Panc1 (cell line): ENCODE data around the gene PIK3R1. TPM values are rescaled to one million over a fixed set of nuclear protein-coding genes. Genes with fewer than 3 reads are reported as not detected.

Experiments used
- ATAC-seq: fragments of 200-7000 bp; cut with Tn5 transposase; 2 replicates; pipeline ENCODE4 v1.9.1; 2020; ENCODE audit warnings: mild to moderate bottlenecking, moderate library complexity
- BruUV-seq: library from RNA; stranded (reverse); fragments of 400-500 nt; replicated peaks from 2 replicates; lab custom pipeline; 2021; lab: Mats Ljungman, UMichigan
- CTCF ChIA-PET: fragments of 300-600 bp; sonication (Branson Sonifier 250); formaldehyde crosslinking; loops from one replicate; lab custom pipeline; 2022; ENCODE audit warnings: antibody characterized with exemption; lab: Charles Lee
- POLR2A ChIA-PET: fragments of 300-600 bp; sonication (Branson Sonifier 250); formaldehyde crosslinking; loops from one replicate; lab custom pipeline; 2022; ENCODE audit warnings: antibody characterized with exemption; lab: Charles Lee
- DNase-seq: peaks from one replicate; pipeline ENCODE4 v3.0.0-alpha.2; 2010; ENCODE audit warnings: low read depth, low spot score
- H3K27ac ChIP-seq: 2 replicates; pipeline ENCODE4 v1.5.1; 2011; ENCODE audit warnings: mild to moderate bottlenecking, low read length, inconsistent platforms
- H3K27me3 ChIP-seq: fragments of 200-500 bp; sonication (Bioruptor generic); 2 replicates; pipeline ENCODE4 v1.6.0; 2014; ENCODE audit warnings: low read length, inconsistent platforms; ENCODE audit not compliant: control insufficient read depth, insufficient read depth
- H3K36me3 ChIP-seq: fragments of 200-500 bp; sonication (Bioruptor generic); 2 replicates; pipeline ENCODE4 v1.5.1; 2014; ENCODE audit warnings: inconsistent platforms, mild to moderate bottlenecking, low read length, moderate library complexity; ENCODE audit not compliant: control insufficient read depth, insufficient read depth
- H3K4me1 ChIP-seq: 2 replicates; pipeline ENCODE4 v1.5.1; 2011; ENCODE audit warnings: inconsistent platforms, mild to moderate bottlenecking, low read length, moderate library complexity; ENCODE audit not compliant: control insufficient read depth, insufficient read depth
- H3K4me3 ChIP-seq, 2 experiments: 2 replicates each; pipeline ENCODE4 v1.5.1; 2011 to 2012; ENCODE audit warnings: low read depth in 2 of 2, low read length in 2 of 2, mild to moderate bottlenecking in 2 of 2, inconsistent platforms in 1 of 2, moderate library complexity in 1 of 2
- H3K9me3 ChIP-seq: fragments of 200-500 bp; sonication (Bioruptor generic); 2 replicates; pipeline ENCODE4 v1.5.1; 2014; ENCODE audit warnings: low read depth, mild to moderate bottlenecking, inconsistent platforms, low read length, moderate library complexity; ENCODE audit not compliant: control insufficient read depth, insufficient read depth
- POLR2AphosphoS5 ChIP-seq: IDR thresholded peaks from 2 replicates; pipeline ENCODE4 v1.6.1; 2012; ENCODE audit warnings: mild to moderate bottlenecking, low read depth, low read length, moderate library complexity
- REST ChIP-seq, 2 experiments: IDR thresholded peaks; 2 replicates each; pipeline ENCODE4 v1.6.1; 2011 to 2012; ENCODE audit warnings: low read depth in 2 of 2, control low read depth in 1 of 2, low read length in 1 of 2, mild to moderate bottlenecking in 1 of 2, moderate library complexity in 1 of 2; ENCODE audit not compliant: insufficient read depth in 1 of 2
- SIN3A ChIP-seq: IDR thresholded peaks from 2 replicates; pipeline ENCODE4 v1.6.1; 2012; ENCODE audit warnings: low read depth, mild to moderate bottlenecking, low read length, moderate library complexity, borderline replicate concordance; ENCODE audit not compliant: insufficient read depth
- TCF7L2 ChIP-seq: IDR thresholded peaks from 2 replicates; pipeline ENCODE4 v1.6.1; 2011; ENCODE audit warnings: mild to moderate bottlenecking, low read depth, low read length, inconsistent platforms
- in situ Hi-C: cut with HindIII; loops from 2 replicates; pipeline ENCODE4 v1.10.0; 2016; ENCODE audit warnings: low sequenced_read_pairs, low pct_unique_long_range_greater_than_20kb
- intact Hi-C: fragments of 100-400 bp; cut with micrococcal nuclease; formaldehyde crosslinking; loops from one replicate; pipeline ENCODE4 v1.10.0; 2022; ENCODE audit not compliant: unreplicated experiment
- total RNA-seq: library from RNA; stranded (reverse); gene quantifications from one replicate; pipeline ENCODE4 v1.2.1, GENCODE V29; 2021; ENCODE audit not compliant: unreplicated experiment
- TF ChIP-seq, protein P1 (sequence below): fragments of 450-650 bp; IDR thresholded peaks from 2 replicates; pipeline ENCODE4 v1.5.1; 2017; ENCODE audit warnings: mild to moderate bottlenecking

Gene PIK3R1
- total RNA-seq, 1 experiment from 2014 or later = 23.4 TPM

DNA sequence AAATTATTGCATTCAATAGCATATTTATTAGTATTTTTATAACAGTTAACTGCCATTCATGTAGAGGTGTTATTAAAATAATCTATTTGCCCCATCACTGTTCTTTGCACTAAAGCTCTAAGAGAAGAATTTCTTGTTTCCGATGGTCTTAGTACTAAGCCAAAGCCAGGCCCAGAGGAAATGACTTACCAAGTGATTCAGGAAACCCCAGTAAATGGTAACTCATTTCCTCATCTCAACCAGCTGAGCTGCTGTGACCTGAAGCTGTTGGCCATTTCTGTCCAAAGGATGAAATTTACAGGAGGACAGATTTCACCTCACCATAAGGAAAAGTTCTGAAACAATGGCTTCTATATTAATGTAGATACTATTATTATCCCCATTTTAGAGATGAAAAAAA lies 117.0 kb downstream of the PIK3R1 start:
- in situ Hi-C loops = no loop called here
- ChIA-PET CTCF (no interaction called here), POLR2A (no interaction called here)
- intact Hi-C loops = no loop called here
- no peaks in the 10 kb centered on the region for H3K4me1 ChIP-seq
- no peak for ATAC-seq
- H3K4me3 ChIP-seq = no peak overlapping the region
- no peak overlapping the region for H3K27ac ChIP-seq
- BruUV-seq = no TSS peak
- no peak for DNase-seq
- no peaks in the 10 kb centered on the region for H3K36me3 ChIP-seq
- TF ChIP-seq POLR2AphosphoS5 (no peak), SIN3A (no peak), REST (IDR thresholded peaks at IDR 0.05; ENCODE audit: insufficient read depth in 1 of 2, low read depth in 2 of 2, low read length in 1 of 2) (no peak), TCF7L2 (no peak)
- TF ChIP-seq, protein P1, sequence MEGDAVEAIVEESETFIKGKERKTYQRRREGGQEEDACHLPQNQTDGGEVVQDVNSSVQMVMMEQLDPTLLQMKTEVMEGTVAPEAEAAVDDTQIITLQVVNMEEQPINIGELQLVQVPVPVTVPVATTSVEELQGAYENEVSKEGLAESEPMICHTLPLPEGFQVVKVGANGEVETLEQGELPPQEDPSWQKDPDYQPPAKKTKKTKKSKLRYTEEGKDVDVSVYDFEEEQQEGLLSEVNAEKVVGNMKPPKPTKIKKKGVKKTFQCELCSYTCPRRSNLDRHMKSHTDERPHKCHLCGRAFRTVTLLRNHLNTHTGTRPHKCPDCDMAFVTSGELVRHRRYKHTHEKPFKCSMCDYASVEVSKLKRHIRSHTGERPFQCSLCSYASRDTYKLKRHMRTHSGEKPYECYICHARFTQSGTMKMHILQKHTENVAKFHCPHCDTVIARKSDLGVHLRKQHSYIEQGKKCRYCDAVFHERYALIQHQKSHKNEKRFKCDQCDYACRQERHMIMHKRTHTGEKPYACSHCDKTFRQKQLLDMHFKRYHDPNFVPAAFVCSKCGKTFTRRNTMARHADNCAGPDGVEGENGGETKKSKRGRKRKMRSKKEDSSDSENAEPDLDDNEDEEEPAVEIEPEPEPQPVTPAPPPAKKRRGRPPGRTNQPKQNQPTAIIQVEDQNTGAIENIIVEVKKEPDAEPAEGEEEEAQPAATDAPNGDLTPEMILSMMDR = no peak
- H3K9me3 ChIP-seq = no peaks in the 10 kb centered on the region
- H3K27me3 ChIP-seq = no peaks in the 10 kb centered on the region; the same call in 1 of the 2 replicates

DNA sequence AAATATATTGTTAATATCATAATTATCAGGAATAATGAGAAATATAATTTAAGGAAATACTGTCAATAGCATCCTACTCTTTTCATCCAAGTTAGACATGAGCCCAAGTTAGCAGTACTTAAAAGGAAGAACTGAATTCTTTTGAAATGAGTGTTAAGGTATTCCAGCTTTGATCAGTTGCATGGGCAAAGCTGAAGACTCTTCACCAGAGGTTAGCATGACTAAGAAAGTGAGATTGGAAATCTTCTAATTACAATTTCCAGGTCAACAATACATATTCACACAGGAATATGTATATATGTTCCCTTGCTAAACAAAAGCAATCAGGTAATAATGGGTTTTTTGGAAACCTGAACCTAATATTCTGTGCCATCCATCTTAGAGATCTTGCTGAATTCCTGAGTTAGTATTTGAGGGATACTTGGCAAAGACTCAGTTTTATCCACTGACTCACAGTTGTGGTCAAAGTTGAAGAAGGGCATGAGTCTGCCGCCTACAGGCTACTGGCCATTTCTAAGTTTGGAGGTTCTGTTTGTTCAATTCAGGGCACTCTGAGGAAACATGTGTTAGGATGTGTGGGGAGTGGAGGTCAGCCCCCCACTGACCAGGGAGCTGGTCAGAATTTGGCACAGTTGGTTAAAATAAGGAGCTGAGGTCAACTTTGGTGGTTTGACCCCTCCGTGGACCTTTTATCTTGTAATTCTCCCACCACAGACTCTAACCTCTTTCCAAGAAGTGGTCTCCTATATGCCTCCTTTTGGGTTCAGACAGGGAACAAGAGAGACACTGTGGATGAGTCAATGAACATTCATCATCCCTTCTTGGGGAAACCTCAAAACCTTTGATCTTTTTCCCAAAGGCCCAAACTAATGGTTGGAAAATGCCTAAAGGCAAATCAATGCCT lies 118.3 kb downstream of the PIK3R1 start:
- Histone ChIP-seq H3K27ac (no peak overlapping the region), H3K4me1 (no peaks in the 10 kb centered on the region), H3K27me3 (no peaks in the 10 kb centered on the region; the same call in 1 of the 2 replicates), H3K36me3 (no peaks in the 10 kb centered on the region), H3K9me3 (no peaks in the 10 kb centered on the region), H3K4me3 (no peak overlapping the region)
- TF ChIP-seq TCF7L2 (no peak), POLR2AphosphoS5 (no peak), SIN3A (no peak)
- TF ChIP-seq, protein P1 = no peak
- ATAC-seq = 0 out of 2 replicates have a peak, but pooled peaks have one; percentile 12
- DNase-seq = peak; percentile 4
- CTCF ChIA-PET = no interaction called here
- in situ Hi-C loops (no loop called here), intact Hi-C loops (no loop called here)
- POLR2A ChIA-PET = no interaction called here
- no TSS peak for BruUV-seq
